ENCODE results near the gene CDC45. TPM values are rescaled to one million over a fixed set of nuclear protein-coding genes. Genes with fewer than 3 reads are reported as not detected.

Gene CDC45
- total and polyA plus RNA-seq, 2 of the 13 experiments (the other 11 are each of a cell fraction or from before 2014, with no cell fraction given) = 14.4 to 36.3 TPM

GRCh38 chr22:19430890-19431541, 48.7 kb upstream of the CDC45 start (continued):
- no peak for TF ChIP-seq ZBTB40 (IDR thresholded peaks at IDR 0.05)
- no peak for TF ChIP-seq ZBTB40 (CRISPR knock-in tag; IDR thresholded peaks at IDR 0.05)
- TF ChIP-seq KAT7 (CRISPR knock-in tag; IDR thresholded peaks at IDR 0.05; ENCODE audit: borderline replicate concordance) = no peak
- no peak for TF ChIP-seq HOXA7 (CRISPR knock-in tag; IDR thresholded peaks at IDR 0.05)
- TF ChIP-seq CEBPZ (IDR thresholded peaks at IDR 0.05; ENCODE audit: low read length) = no peak
- no peak for TF ChIP-seq BRF2 (CRISPR knock-in tag; IDR thresholded peaks at IDR 0.05)
- peak; percentile 71; the same call in 1 of the 2 replicates for TF ChIP-seq SRY (CRISPR knock-in tag; IDR thresholded peaks at IDR 0.05)
- no peak for TF ChIP-seq GPBP1L1 (CRISPR knock-in tag; IDR thresholded peaks at IDR 0.05)
- TF ChIP-seq ATF3 (CRISPR knock-in tag; IDR thresholded peaks at IDR 0.05) = no peak
- TF ChIP-seq CENPBD1 (CRISPR knock-in tag; IDR thresholded peaks at IDR 0.05; ENCODE audit: borderline replicate concordance, low read depth) = 0 out of 2 replicates have a peak, but pooled peaks have one; percentile 75
- no peak for TF ChIP-seq ZMYM2 (CRISPR knock-in tag; IDR thresholded peaks at IDR 0.05)
- 0 out of 2 replicates have a peak, but pooled peaks have one; percentile 53 for TF ChIP-seq ZNF605 (CRISPR knock-in tag; IDR thresholded peaks at IDR 0.05)
- TF ChIP-seq HES4 (CRISPR knock-in tag; IDR thresholded peaks at IDR 0.05; ENCODE audit: borderline replicate concordance) = peak; percentile 86

Data from HepG2 (cell line).